HG03565 (cell line): Measurements from ENCODE around the gene TOX4.

Source experiments
- ATAC-seq: cut with Tn5 transposase; IDR thresholded peaks from one replicate; pipeline ENCODE4 v1.9.1; 2021; ENCODE audit warnings: mild to moderate bottlenecking, moderate library complexity; ENCODE audit not compliant: unreplicated experiment

The TOX4 gene

GRCh38 chr14:21501568-21501967 lies 24.6 kb downstream of the TOX4 start:
- ATAC-seq = no peak

DNA sequence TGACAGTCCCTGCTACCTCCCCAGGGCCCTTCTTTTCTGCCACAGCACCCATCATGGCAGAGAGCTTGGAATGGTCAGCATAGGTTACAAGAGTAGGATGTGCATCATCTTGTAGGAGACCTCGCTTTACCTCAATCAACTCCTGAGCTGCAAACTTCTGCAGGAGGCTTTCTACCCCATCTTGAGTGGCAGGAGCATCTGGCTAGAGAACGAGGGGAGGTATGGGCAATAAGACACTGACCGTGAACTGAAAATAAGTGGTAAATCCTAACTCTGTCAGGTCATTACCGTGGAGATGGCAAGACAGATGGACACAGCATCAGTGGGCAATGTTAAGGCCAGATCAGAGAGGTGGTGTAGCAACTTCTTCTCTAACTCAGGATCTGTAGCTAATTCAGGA lies 26.4 kb downstream of the TOX4 start:
- no peak for ATAC-seq

DNA sequence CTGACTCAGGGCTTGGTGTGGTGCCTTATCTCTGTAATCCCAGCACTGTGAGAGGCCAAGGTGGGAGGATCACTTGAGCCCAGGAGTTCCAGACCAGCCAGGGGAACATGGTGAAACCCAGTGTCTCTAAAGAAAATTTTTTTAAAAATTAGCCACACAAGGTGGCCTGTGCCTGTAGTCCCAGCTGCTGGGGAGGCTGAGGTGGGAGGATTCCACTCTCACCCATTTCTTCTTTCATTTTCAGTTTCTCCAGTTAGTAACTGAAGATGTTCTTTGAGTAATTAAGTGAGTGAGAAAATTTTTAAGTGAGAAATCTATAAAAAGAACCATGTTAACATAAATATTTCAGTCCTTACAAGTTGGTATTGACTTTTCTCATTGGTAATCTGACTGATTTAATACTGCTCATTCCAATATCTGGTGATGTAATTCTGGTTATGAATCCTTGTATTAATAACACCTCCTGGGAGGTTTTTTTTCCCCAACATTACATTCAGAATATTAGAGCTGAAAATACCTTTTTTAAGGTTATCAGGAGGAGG lies 28.1 kb downstream of the TOX4 start:
- ATAC-seq = peak; percentile 78

DNA sequence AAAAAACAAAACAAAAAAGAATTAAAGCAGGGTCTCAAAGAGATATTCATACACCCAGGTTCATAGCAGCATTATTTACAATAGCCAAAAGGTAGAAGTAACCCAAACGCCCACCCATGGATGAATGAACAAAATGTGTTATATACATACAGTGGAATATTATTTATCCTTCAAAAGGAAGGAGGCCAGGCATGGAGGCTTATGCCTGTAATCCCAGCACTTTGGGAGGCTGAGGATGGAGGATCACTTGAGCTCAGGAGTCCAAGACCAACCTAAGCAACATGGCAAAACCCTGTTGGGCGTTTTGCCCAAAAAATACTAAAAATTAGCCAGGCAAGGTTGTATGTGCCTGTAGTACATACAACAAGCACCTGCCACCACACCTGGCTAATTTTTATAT lies 29.6 kb downstream of the TOX4 start:
- ATAC-seq = no peak

DNA sequence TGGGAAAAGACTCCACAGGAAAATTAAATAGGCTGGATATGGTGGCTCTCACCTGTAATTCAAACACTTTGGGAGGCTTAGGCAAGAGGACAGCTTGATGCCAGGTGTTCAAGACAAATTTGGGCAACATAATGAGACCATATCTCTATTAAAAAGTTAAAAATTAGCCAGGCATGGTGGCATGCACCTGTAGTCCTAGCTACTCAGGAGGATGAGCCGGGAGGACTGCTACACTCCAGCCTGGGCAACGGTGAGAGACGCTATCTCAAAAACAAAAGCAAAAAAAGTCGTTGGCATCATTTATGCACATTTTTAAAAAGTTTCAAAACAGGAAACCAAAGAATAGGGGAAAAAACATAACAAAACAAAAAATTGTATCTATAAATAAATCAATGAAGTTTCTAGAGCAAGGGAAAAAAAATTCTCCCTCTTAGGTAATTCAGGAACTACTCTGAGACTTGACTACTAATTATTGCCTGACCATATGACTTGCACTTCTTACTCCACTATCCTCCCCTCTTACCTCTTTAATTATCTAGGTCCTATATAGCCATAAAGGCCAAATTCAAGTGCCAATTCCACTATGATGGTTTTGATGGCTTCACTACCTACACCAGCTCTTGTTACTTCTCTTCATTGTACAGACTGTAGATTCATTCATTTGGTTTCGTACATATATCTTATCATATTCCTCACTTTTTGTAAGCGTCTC lies 32.6 kb downstream of the TOX4 start:
- ATAC-seq = no peak

DNA sequence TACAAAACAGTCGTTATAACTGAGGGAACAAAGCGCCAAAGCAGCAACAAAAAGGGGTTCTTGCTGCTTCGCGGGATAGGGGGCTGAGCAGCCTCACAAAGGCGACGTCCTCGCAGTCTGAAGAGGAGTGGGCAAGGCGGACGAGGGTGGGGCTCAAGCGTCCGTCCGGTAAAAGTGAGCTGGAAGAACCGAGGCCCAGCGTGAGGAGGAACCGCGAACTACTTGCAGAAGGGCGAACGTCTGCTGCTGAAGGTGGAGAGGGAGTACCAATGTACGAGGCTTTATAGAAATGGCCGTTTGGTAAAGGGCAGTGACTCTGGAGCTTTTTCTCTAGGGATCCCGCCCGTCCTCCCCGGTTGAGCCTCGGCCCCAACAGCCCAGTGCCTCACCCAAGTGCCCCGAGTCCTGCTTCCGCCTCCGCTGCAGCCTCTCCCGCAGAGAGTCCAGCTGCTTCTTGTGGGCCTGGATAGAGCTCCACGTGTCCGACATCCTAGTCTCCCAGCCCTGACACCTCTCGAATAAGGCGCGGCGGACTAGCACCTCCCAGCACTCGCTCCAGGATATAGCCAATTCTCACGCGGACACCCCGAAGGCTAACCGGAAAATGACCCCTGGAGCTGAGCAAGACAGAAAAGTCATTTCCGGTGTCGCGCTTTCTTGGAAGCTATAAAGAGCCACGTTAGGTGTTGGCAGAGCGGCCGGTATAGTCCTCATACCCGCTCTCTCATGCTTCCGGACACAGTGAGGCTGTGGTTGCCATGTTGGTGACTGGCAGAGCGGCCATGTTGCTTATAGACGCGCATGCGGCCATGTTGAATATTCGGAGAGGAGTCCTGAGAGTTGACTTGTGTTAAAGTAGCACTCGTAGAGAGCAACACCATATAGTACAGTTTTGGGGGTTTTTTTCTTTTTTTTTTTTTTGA lies 34.0 kb downstream of the TOX4 start, which contains the start of gene METTL3:
Gene METTL3, minus strand, starts transcription at position 606 of the 923 bp plus-strand sequence. Its CDS starts 117 bp downstream, at position 489.
- peak; percentile 96 for ATAC-seq

DNA sequence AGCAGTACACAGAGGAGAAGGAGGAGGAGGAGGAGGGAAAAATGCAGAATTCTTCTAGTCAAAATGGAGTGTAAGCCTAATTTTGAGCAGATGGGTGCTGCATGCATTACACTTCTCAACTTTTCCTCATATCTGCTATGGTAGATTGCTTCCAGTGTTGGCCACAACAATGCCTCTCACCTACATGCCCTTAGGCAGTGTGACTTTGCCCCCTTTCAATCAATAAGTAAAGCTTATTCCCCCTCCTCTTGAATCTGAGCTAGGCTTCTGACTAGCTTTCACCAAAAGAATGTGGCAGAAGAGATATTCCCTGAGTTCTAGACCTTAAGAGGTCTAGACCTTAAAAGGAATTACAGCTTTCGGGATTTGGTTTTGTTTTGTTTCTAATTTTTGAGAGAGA lies 37.3 kb downstream of the TOX4 start:
- ATAC-seq = no peak

- ATAC-seq = no peak
Observed at GRCh38 chr14:21518725-21519124, 41.7 kb downstream of the TOX4 start.

- no peak for ATAC-seq
Observed at GRCh38 chr14:21520767-21521166, 43.8 kb downstream of the TOX4 start.

DNA sequence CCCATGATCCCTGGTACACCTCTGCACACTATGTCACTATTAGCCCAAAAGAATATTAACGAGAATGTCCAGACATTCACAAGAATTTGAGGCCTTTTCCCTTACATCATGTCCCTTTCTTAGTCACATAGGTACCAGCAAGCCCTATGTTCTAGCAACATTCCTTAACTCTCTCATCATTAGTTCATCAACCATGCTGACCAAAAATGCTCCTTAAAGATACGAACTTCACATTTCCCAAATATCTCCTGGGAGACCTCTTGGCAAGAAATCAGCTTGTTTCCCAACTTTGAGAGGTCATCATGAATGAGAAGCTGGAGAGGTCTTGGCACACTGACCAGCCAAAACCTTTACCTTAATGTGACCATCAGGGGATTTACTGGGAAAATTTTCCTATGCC lies 44.5 kb downstream of the TOX4 start:
- no peak for ATAC-seq

GRCh38 chr14:21523203-21523602 lies 46.2 kb downstream of the TOX4 start:
- no peak for ATAC-seq

GRCh38 chr14:21524575-21525490 lies 47.8 kb downstream of the TOX4 start:
- ATAC-seq = no peak

GRCh38 chr14:21525571-21525961 lies 48.6 kb downstream of the TOX4 start:
- ATAC-seq = no peak

DNA sequence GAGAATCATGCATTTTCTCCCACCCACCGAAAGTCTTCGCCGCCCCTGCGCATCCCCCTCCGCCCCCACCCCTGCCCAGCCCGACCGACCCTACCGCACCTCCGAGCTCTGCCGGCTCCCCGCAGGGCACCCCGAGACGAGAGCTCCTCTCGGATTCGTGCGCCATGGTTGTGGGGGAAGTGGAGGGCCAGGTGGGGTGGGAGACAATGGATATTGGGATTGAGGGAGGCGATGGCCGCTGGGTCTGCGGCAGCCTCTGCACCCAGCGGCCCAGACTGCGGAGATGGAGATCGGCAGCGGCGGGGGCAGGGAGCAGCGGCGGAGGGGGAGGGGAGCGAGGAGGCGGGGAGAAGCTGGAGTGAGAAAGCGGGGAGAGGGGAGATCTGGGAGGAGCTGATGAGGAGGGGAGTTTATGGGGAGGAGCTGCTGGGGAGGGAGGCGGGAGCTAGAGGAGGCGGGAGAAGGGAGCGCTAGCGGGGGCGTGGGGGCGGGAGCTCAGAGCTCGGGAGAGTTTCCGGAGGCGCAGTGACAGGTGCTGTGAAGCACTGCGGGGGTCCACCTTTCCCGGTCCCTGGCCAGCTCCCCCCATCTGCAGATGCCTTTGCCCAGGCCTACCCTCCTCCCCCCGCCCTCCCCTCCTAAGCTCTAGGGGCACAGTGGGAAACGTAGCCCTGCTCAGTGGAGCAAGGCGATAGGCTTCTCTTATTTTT lies 49.1 kb downstream of the TOX4 start, which contains the start of gene SALL2:
Gene SALL2, minus strand, starts transcription at position 385 of the 710 bp plus-strand sequence. Its CDS starts 219 bp downstream, at position 166.
- ATAC-seq = no peak

DNA sequence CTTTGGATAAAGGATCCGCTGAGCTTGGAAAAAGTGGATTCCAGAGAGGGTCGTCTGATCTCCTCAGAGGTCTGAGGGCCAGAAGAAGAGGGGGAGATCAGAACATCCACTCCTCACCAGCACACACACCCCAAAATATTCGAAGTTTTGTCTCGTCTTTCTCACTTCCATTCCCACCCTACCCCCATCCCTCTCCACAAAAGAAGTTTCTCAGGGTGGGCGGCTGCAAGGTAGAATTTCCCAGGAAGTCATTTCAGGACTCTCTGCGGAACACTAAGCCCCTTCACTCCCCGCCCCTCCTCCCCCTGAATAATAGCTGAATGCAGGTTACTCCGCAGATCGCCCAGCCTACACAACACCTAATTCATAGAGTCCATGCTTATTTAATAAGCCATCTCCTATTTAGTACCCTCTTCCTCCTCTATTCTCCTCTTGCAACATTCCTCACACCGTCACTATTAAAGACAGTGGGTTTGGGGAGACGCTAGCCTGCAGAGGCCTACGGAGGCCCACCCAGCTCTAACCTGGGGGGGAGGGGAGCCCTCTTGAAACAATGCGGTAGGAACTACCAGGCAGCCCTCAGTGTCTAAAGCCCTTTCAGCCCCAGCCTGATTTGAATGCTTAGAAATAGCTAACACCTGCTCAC lies 49.8 kb downstream of the TOX4 start:
- no peak for ATAC-seq

- ATAC-seq = no peak
Observed at GRCh38 chr14:21527318-21527679, 50.3 kb downstream of the TOX4 start.

DNA sequence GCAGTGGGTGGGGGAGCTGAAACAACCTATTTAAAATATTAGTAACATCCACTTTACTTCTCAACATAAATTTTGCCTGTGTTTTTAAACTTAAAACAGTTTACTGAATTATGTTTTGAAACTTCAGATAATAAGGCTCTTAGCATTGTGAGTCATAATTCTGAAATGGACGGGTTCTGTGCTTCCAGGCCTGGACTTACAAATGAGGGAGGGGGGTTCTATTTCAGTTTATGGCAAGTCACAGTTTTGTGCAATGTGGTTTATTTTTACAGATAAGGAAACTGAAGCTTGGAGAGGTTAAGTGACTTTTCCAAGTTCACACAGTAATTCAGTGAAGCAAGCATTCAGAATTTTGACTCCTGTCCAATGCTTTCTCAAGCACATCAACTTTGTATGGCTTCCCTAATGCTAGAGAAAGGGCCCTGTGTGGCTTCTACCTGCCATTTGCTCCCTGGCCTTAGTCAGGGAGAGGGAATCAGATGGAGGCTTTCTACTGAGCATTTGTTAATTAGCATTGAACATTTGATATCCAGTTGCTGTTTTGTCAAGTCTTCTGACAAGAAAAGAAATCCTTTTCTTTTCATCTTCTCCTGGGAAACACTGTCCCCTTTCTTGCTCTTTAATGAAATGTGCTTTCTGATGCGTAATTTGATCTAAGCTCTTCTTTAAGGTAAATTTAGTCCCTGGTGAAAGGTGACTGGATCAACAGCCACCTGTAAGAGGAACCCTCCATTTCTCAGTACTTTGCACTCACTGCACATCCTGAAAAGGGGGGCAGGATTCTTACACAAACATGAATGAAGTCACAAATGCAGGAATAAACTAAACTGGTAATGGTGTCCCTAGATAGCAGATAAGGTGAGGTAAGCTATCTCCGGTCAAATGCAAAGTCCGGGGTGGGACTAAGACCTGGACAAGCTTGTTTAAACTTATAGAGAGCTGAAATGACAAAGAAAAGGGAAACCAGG lies 51.7 kb downstream of the TOX4 start:
- ATAC-seq = no peak

DNA sequence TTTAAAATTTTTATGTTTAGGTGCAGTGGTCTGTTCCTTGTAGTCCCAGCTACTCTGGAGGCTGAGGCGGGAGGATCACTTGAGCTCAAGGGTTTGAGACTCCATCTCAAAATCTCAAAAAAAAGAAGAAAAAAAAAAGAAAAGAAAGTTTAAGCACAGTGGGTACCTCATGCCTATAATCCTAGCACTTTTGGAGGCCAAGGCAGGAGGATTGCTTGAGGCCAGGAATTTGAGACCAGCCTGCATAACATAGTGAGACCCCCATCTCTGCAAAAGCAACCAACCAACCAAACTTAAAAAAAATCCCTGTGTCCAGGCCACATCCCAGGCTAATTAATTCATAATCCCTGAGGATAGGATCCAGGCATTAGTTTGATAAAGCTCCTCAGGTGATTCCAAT lies 52.5 kb downstream of the TOX4 start:
- no peak for ATAC-seq
